ENCODE results near the gene CALB2.

GRCh38 chr16:71429581-71429980 lies 71.1 kb downstream of the CALB2 start:
- TF ChIP-seq EZH2 (IDR thresholded peaks at IDR 0.05), result no peak
- no peak for TF ChIP-seq POLR2AphosphoS5 (IDR thresholded peaks at IDR 0.05; ENCODE audit: borderline replicate concordance, low read depth, low read length)
